ENCODE measurements around the gene ITGAV.

Gene ITGAV

GRCh38 chr2:186573531-186573930, 16.3 kb upstream of the ITGAV start:
- in situ Hi-C loops (cut with MboI; ENCODE audit: low sequenced_read_pairs, unreplicated experiment) = no loop called here
- DNase-seq (ENCODE audit: low spot score) = no peak
- TF ChIP-seq CTCF (IDR thresholded peaks at IDR 0.05; ENCODE audit: borderline replicate concordance, control extremely low read depth, extremely low read depth, insufficient read depth, missing control alignments) = no peak

DNA sequence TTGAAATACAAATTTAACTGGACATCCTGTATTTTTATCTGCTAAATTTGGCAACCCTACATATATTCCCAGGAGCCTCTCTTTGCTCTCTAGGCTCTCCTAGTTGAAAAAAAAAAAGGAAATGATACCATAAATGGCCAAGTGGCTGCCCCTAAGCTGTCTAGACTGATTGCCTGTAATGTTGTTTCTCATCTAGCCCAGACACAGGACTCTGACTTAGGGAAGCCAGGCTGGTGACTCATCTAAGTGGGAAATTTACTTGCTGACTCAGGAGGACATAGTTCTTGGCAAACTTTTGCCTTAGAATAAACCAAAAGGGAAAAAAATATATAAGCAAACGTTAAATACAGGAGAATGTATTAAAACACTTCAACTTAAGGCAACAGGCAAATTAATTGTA, 14.6 kb upstream of the ITGAV start:
- no peak for DNase-seq (ENCODE audit: low spot score)
- in situ Hi-C loops (cut with MboI; ENCODE audit: low sequenced_read_pairs, unreplicated experiment) = no loop called here
- TF ChIP-seq CTCF (IDR thresholded peaks at IDR 0.05; ENCODE audit: borderline replicate concordance, control extremely low read depth, extremely low read depth, insufficient read depth, missing control alignments) = no peak

- DNase-seq (ENCODE audit: low spot score) = no peak
- no peak for TF ChIP-seq CTCF (IDR thresholded peaks at IDR 0.05; ENCODE audit: borderline replicate concordance, control extremely low read depth, extremely low read depth, insufficient read depth, missing control alignments)
- in situ Hi-C loops (cut with MboI; ENCODE audit: low sequenced_read_pairs, unreplicated experiment) = no loop called here
Observed at GRCh38 chr2:186575856-186576255, 14.0 kb upstream of the ITGAV start.

DNA sequence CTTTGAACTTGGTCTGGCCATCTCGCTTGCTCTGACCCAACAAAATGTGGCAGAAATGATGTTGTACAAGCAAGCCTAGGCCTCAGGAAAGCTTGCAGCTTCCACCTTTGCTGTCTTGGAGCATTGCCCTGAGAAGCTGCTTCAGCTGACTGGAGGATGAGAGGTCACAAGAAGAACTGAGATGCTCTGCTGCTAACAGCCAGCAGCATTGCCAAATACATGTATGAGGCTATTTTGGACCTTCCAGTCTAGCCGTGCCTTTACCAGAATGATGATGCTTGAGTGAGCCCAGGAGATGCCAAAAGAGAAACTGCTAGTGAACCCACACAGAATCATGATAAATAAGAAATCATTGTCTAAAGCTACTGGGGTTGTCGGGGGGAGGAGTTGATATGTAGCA, 13.2 kb upstream of the ITGAV start:
- TF ChIP-seq CTCF (IDR thresholded peaks at IDR 0.05; ENCODE audit: borderline replicate concordance, control extremely low read depth, extremely low read depth, insufficient read depth, missing control alignments) = no peak
- in situ Hi-C loops (cut with MboI; ENCODE audit: low sequenced_read_pairs, unreplicated experiment) = no loop called here
- no peak for DNase-seq (ENCODE audit: low spot score)

- DNase-seq (ENCODE audit: low spot score) = no peak
- no peak for TF ChIP-seq CTCF (IDR thresholded peaks at IDR 0.05; ENCODE audit: borderline replicate concordance, control extremely low read depth, extremely low read depth, insufficient read depth, missing control alignments)
- in situ Hi-C loops (cut with MboI; ENCODE audit: low sequenced_read_pairs, unreplicated experiment) = no loop called here
Observed at GRCh38 chr2:186582698-186583097, 7.2 kb upstream of the ITGAV start.

DNA sequence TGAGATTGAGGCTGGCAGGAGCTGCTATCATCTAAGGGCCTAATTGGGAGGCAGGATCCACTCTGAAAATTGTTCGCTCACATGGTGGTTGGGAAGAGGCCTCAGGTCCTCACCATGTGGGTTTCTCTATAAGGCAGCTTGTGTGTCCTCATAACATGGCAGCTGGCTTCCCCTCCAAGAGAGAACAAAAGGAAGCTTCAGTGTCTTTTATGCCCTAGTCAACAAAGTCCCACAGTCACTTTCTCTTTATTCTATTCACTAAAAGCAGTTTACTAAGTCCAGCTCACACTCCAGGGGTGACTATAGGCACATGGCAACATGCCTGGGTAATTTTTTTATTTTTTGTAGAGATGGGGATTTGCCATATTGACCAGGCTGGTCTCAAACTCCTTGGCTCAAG, 5.8 kb upstream of the ITGAV start:
- in situ Hi-C loops (cut with MboI; ENCODE audit: low sequenced_read_pairs, unreplicated experiment) = no loop called here
- no peak for DNase-seq (ENCODE audit: low spot score)
- TF ChIP-seq CTCF (IDR thresholded peaks at IDR 0.05; ENCODE audit: borderline replicate concordance, control extremely low read depth, extremely low read depth, insufficient read depth, missing control alignments) = no peak

- DNase-seq (ENCODE audit: low spot score) = no peak
- in situ Hi-C loops (cut with MboI; ENCODE audit: low sequenced_read_pairs, unreplicated experiment) = no loop called here
- TF ChIP-seq CTCF (IDR thresholded peaks at IDR 0.05; ENCODE audit: borderline replicate concordance, control extremely low read depth, extremely low read depth, insufficient read depth, missing control alignments) = no peak
Observed at GRCh38 chr2:186588421-186588820, 1.4 kb upstream of the ITGAV start.
